ENCODE measurements around the gene TMEM238.

Gene TMEM238

GRCh38 chr19:55350620-55351315, 33.3 kb downstream of the TMEM238 start:
- no peak for TF ChIP-seq CTCF (IDR thresholded peaks at IDR 0.05; ENCODE audit: low read depth, low read length)
- Histone ChIP-seq H3K36me3 (no peaks in the 10 kb centered on the region), H3K27me3 (peaks cover 37% of the 10 kb centered on the region), H3K4me1 (no peaks in the 10 kb centered on the region), H3K9me3 (no peaks in the 10 kb centered on the region), H3K4me3 (ENCODE audit: low read depth, low read length) (no peak overlapping the region)
- DNase-seq: no peak

DNA sequence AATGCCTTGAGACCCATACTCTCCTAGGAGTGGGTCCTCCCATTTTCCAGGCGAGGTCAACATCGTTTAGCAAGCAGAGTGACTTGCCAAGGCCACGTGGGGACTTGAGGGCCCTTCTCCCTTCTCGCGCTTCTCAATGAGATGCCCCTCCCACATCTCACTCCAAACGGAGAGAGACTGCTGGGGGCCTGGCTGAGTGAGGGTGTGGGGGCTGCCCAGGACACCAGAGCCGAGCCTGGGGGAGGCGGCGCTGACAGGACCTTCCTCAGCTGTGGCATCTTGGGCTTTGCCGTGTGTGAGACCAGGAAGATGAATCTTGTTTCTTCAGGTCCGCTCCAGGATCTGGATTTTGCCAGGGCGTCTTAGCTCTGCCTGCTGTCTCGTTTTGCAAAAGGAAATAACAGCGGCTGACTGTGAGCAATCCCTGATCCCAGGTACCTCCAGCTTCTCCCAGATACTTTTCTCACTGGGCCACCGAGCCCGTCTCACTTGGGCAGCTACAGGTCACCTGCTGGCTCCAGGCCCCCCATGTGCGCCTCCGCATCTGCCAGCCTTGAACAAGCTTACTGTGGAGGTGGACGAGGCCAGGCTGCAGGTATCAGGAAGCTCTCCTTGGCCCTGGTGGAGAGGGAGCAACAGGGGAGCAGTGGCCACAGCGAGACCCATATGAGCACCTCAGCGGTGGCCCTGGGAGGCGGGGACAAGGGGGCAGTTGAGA, 35.6 kb downstream of the TMEM238 start:
- H3K4me1 ChIP-seq: peaks cover 4% of the 10 kb centered on the region
- no peak for DNase-seq
- H3K9me3 ChIP-seq: no peaks in the 10 kb centered on the region
- H3K27me3 ChIP-seq: peaks cover 23% of the 10 kb centered on the region
- H3K36me3 ChIP-seq: peaks cover 2% of the 10 kb centered on the region; the same call in 1 of the 2 replicates
- TF ChIP-seq CTCF (IDR thresholded peaks at IDR 0.05; ENCODE audit: low read depth, low read length): no peak
- H3K4me3 ChIP-seq (ENCODE audit: low read depth, low read length): no peak overlapping the region

DNA sequence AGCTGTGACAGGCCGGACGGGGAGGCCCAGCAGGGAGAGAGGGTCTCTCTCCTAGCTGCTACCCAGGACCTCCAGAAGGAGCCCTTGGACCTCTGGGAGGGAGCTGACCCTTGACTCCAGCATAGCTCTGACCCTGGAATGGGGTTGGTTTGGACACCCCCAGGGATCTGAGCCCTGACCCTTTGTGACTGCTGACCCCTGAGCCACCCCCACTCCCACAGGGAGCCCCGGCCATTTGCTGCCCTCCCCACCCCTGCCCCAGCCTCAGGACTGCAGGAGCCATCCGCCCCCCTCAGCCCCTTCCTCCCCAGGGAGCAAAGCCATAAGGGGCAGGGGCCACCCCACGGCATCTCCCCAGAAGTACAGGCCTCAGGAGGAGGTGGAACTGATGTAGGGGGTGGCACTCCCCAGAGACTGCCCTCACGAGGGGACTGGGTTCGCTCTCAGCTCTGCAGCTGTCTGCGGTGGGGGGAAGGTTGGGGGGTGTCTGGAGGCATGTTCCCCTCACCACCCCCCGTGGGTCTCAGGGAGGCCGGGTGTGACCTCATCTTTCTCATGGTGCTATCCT, 36.6 kb downstream of the TMEM238 start:
- H3K4me3 ChIP-seq (ENCODE audit: low read depth, low read length): no peak overlapping the region
- peaks cover 4% of the 10 kb centered on the region for H3K4me1 ChIP-seq
- peaks cover 14% of the 10 kb centered on the region for H3K27me3 ChIP-seq
- TF ChIP-seq CTCF (IDR thresholded peaks at IDR 0.05; ENCODE audit: low read depth, low read length): no peak
- H3K36me3 ChIP-seq: peaks cover 4% of the 10 kb centered on the region; the same call in 1 of the 2 replicates
- no peak for DNase-seq
- no peaks in the 10 kb centered on the region for H3K9me3 ChIP-seq

GRCh38 chr19:55346725-55347441, 37.2 kb downstream of the TMEM238 start:
- H3K4me3 ChIP-seq (ENCODE audit: low read depth, low read length): no peak overlapping the region
- peaks cover 9% of the 10 kb centered on the region; the same call in 1 of the 2 replicates for H3K36me3 ChIP-seq
- no peaks in the 10 kb centered on the region for H3K9me3 ChIP-seq
- DNase-seq: no peak
- TF ChIP-seq CTCF (IDR thresholded peaks at IDR 0.05; ENCODE audit: low read depth, low read length): no peak
- peaks cover 7% of the 10 kb centered on the region for H3K27me3 ChIP-seq
- H3K4me1 ChIP-seq: peaks cover 4% of the 10 kb centered on the region

- H3K27me3 ChIP-seq: no peaks in the 10 kb centered on the region
- peak; percentile 60 for DNase-seq
- no peak for TF ChIP-seq CTCF (IDR thresholded peaks at IDR 0.05; ENCODE audit: low read depth, low read length)
Measured at GRCh38 chr19:55345818-55346724, 38.0 kb downstream of the TMEM238 start.

More at GRCh38 chr19:55345818-55346724, 38.0 kb downstream of the TMEM238 start:
- H3K4me1 ChIP-seq: peaks cover 4% of the 10 kb centered on the region
- H3K9me3 ChIP-seq: no peaks in the 10 kb centered on the region
- no peak overlapping the region for H3K4me3 ChIP-seq (ENCODE audit: low read depth, low read length)
- peaks cover 9% of the 10 kb centered on the region; the same call in 1 of the 2 replicates for H3K36me3 ChIP-seq

Data from BE2C (cell line).